Neural cell (in vitro differentiated cells): ENCODE data around the gene FAM78B. TPM values are rescaled to one million over a fixed set of nuclear protein-coding genes. Genes with fewer than 3 reads are reported as not detected.

Source experiments
- H2AFZ ChIP-seq: fragments of 200-600, 300-800 bp; sonication (generic), shearing (Covaris generic); 2 replicates; pipeline ENCODE4 v1.6.0; 2014; ENCODE audit warnings: low read depth, mild to moderate bottlenecking, antibody characterized with exemption, low read length, moderate library complexity
- H3F3A ChIP-seq: fragments of 200-600 bp; shearing (Covaris generic); 2 replicates; pipeline ENCODE4 v1.6.1; 2016; ENCODE audit warnings: mild to moderate bottlenecking, moderate library complexity, mixed read lengths, antibody characterized with exemption, low read length; ENCODE audit not compliant: insufficient read depth, poor library complexity, severe bottlenecking
- H3K27ac ChIP-seq: fragments of 200-600, 300-800 bp; sonication (generic), shearing (Covaris generic); 2 replicates; pipeline ENCODE4 v1.5.1; 2014; ENCODE audit warnings: mild to moderate bottlenecking, low read length, moderate library complexity
- H3K27me3 ChIP-seq: fragments of 300-800, 200-600 bp; sonication (generic), shearing (Covaris generic); 2 replicates; pipeline ENCODE4 v1.6.0; 2014; ENCODE audit warnings: mild to moderate bottlenecking, low read depth, low read length, moderate library complexity; ENCODE audit not compliant: insufficient read depth
- H3K36me3 ChIP-seq: fragments of 300-800, 200-600 bp; sonication (generic), shearing (Covaris generic); 2 replicates; pipeline ENCODE4 v1.5.1; 2014; ENCODE audit warnings: mild to moderate bottlenecking, antibody characterized with exemption, low read length, moderate library complexity; ENCODE audit not compliant: insufficient read depth
- H3K4me2 ChIP-seq: fragments of 300-800, 200-600 bp; sonication (generic), shearing (Covaris generic); 2 replicates; pipeline ENCODE4 v1.6.0; 2014; ENCODE audit warnings: mild to moderate bottlenecking, low read length
- H3K4me3 ChIP-seq: fragments of 300-800, 200-600 bp; sonication (generic), shearing (Covaris generic); 2 replicates; pipeline ENCODE4 v1.5.1; 2014; ENCODE audit warnings: mild to moderate bottlenecking, low read length, moderate library complexity
- H3K79me2 ChIP-seq: fragments of 200-600 bp; shearing (Covaris generic); replicated peaks from 2 replicates; pipeline ENCODE4 v1.6.0; 2014; ENCODE audit warnings: mild to moderate bottlenecking, low read length, moderate library complexity; ENCODE audit not compliant: insufficient read depth
- H3K9ac ChIP-seq: fragments of 300-800, 200-600 bp; sonication (generic), shearing (Covaris generic); 2 replicates; pipeline ENCODE4 v1.6.1; 2016; ENCODE audit warnings: mild to moderate bottlenecking, low read length, mixed read lengths
- H3K9me2 ChIP-seq: fragments of 200-600 bp; shearing (Covaris generic); 2 replicates; pipeline ENCODE4 v1.6.1; 2016; ENCODE audit warnings: mild to moderate bottlenecking, low read length, mixed read lengths; ENCODE audit not compliant: insufficient read depth
- H3K9me3 ChIP-seq: fragments of 200-600, 300-800 bp; sonication (generic), shearing (Covaris generic); 2 replicates; pipeline ENCODE4 v1.6.1; 2016; ENCODE audit warnings: mild to moderate bottlenecking, mixed run types, low read length, moderate library complexity, mixed read lengths
- H4K20me1 ChIP-seq: fragments of 200-600 bp; shearing (Covaris generic); 2 replicates; pipeline ENCODE4 v1.6.1; 2016; ENCODE audit warnings: mild to moderate bottlenecking, mixed run types; ENCODE audit not compliant: insufficient read depth
- EP300 ChIP-seq: fragments of 450-650 bp; conservative IDR thresholded peaks from 2 replicates; pipeline ENCODE4 v1.6.1; 2014; ENCODE audit warnings: antibody characterized with exemption, mild to moderate bottlenecking, moderate library complexity; ENCODE audit not compliant: poor library complexity, severe bottlenecking
- EZH2 ChIP-seq: fragments of 200-600, 300-800 bp; shearing (Covaris generic), sonication (generic); IDR thresholded peaks from 2 replicates; pipeline ENCODE4 v1.6.1; 2014; ENCODE audit warnings: antibody characterized with exemption, low read length, borderline replicate concordance, mild to moderate bottlenecking; ENCODE audit not compliant: insufficient read depth, poor library complexity, severe bottlenecking
- MXI1 ChIP-seq: fragments of 450-650 bp; conservative IDR thresholded peaks from 2 replicates; pipeline ENCODE4 v1.6.1; 2014; ENCODE audit warnings: antibody characterized with exemption, mild to moderate bottlenecking; ENCODE audit not compliant: poor library complexity, severe bottlenecking
- POLR2AphosphoS5 ChIP-seq: IDR thresholded peaks from 2 replicates; pipeline ENCODE4 v1.6.1; 2012
- RAD21 ChIP-seq: fragments of 450-650 bp; conservative IDR thresholded peaks from 2 replicates; pipeline ENCODE4 v1.6.1; 2014; ENCODE audit warnings: antibody characterized with exemption, mild to moderate bottlenecking, moderate library complexity
- SMC3 ChIP-seq: fragments of 450-650 bp; conservative IDR thresholded peaks from 2 replicates; pipeline ENCODE4 v1.6.1; 2014; ENCODE audit warnings: antibody characterized with exemption, mild to moderate bottlenecking, moderate library complexity; ENCODE audit not compliant: poor library complexity
- TAF1 ChIP-seq: IDR thresholded peaks from 2 replicates; pipeline ENCODE4 v1.6.1; 2012; ENCODE audit warnings: low read depth
- polyA plus RNA-seq: library from polyadenylated mRNA; depleted of rRNA; stranded (reverse); fragments of >200 nt; gene quantifications from 2 replicates; pipeline ENCODE4 v1.2.3, GENCODE V29; 2014
- TF ChIP-seq, protein P1 (sequence below): IDR thresholded peaks from 2 replicates; pipeline ENCODE4 v1.6.1; 2012; ENCODE audit warnings: borderline replicate concordance
- TF ChIP-seq, protein P2 (sequence below): fragments of 450-650 bp; IDR thresholded peaks from 2 replicates; pipeline ENCODE4 v1.5.1; 2014; ENCODE audit warnings: antibody characterized with exemption, mild to moderate bottlenecking, moderate library complexity; ENCODE audit not compliant: poor library complexity, severe bottlenecking

The FAM78B gene
- polyA plus RNA-seq, 1 donor from 2014 or later = 2.4 TPM

DNA sequence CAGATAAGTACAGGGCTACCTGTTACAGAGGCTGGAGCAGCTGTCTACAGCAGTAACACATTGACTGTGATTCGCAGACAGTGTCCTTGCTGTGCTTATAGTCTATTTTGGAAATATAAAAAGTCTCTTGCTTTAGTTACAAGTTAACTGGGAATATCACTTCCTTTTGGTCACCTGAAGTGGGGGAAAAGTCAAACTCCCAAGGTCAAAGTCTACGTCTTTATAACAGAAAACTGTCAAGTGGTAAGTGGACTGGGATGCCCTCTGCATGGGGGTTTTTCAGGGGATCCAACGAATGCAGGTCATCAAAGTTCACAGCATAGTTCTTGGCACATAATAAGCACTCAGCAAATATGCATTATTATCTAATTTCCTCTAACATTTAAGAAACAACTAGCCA lies 55.4 kb downstream of the FAM78B start:
- no peak overlapping the region for H3K4me2 ChIP-seq
- H3K27ac ChIP-seq = no peak overlapping the region
- no peak overlapping the region for H3K4me3 ChIP-seq
- no peaks in the 10 kb centered on the region for H3K9me3 ChIP-seq
- H3F3A ChIP-seq = no peaks in the 10 kb centered on the region
- no peaks in the 10 kb centered on the region for H3K79me2 ChIP-seq
- H2AFZ ChIP-seq = no peak overlapping the region
- no peaks in the 10 kb centered on the region for H4K20me1 ChIP-seq
- no peaks in the 10 kb centered on the region for H3K9me2 ChIP-seq
- H3K36me3 ChIP-seq = no peaks in the 10 kb centered on the region
- TF ChIP-seq, protein P1, sequence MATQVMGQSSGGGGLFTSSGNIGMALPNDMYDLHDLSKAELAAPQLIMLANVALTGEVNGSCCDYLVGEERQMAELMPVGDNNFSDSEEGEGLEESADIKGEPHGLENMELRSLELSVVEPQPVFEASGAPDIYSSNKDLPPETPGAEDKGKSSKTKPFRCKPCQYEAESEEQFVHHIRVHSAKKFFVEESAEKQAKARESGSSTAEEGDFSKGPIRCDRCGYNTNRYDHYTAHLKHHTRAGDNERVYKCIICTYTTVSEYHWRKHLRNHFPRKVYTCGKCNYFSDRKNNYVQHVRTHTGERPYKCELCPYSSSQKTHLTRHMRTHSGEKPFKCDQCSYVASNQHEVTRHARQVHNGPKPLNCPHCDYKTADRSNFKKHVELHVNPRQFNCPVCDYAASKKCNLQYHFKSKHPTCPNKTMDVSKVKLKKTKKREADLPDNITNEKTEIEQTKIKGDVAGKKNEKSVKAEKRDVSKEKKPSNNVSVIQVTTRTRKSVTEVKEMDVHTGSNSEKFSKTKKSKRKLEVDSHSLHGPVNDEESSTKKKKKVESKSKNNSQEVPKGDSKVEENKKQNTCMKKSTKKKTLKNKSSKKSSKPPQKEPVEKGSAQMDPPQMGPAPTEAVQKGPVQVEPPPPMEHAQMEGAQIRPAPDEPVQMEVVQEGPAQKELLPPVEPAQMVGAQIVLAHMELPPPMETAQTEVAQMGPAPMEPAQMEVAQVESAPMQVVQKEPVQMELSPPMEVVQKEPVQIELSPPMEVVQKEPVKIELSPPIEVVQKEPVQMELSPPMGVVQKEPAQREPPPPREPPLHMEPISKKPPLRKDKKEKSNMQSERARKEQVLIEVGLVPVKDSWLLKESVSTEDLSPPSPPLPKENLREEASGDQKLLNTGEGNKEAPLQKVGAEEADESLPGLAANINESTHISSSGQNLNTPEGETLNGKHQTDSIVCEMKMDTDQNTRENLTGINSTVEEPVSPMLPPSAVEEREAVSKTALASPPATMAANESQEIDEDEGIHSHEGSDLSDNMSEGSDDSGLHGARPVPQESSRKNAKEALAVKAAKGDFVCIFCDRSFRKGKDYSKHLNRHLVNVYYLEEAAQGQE = no peak
- TF ChIP-seq EZH2 (no peak), SMC3 (no peak)
- H3K27me3 ChIP-seq = no peaks in the 10 kb centered on the region
- H3K9ac ChIP-seq = no peak overlapping the region

DNA sequence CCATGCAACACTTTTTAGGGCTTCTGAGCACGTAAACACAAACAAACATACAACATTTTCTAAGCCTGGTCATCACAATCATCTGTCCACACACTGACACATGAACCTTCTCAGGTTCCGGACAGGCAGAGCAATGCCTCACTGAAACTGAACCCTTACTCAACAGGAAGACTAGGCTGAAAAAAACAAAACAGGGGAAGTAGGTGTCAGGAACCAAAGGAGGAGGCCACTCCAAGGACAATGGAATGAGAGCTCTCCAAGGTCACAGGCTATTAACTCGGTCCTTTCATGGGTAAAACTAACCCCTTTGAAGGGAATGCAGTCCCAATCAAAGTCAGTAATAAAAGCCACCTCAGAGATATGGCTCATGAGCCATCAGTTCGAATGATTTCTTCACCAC lies 76.6 kb downstream of the FAM78B start:
- Histone ChIP-seq H3K27me3 (no peaks in the 10 kb centered on the region), H3K4me2 (no peak overlapping the region), H2AFZ (no peak overlapping the region), H3K9ac (no peak overlapping the region), H3K9me2 (no peaks in the 10 kb centered on the region), H3K9me3 (no peaks in the 10 kb centered on the region), H3K36me3 (no peaks in the 10 kb centered on the region), H3K79me2 (no peaks in the 10 kb centered on the region), H3F3A (no peaks in the 10 kb centered on the region), H4K20me1 (no peaks in the 10 kb centered on the region), H3K27ac (no peak overlapping the region), H3K4me3 (no peak overlapping the region)
- TF ChIP-seq RAD21 (no peak), TAF1 (no peak), EZH2 (no peak), EP300 (no peak), MXI1 (no peak)
- TF ChIP-seq, protein P1 = no peak

DNA sequence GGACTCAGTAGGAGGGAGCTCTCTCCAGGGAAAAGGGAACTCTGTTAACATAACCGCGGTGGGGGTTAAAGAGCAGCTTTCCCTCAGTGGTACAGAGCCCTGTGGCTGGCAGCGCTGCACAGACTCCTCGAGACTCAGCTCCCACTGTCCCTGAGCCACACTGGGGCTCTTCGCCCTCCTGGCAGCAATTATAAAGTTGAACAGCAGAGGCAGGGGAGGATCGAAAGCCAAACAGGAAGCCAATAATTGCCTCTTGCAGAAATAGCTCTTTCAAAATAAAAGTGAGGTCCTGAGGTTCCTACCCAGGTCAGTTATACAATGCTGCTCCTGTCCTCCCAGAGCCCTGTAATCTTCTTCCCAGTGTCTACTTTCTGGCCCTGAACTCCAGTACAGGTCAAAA lies 77.0 kb downstream of the FAM78B start:
- Histone ChIP-seq H3K27me3 (no peaks in the 10 kb centered on the region), H3K4me2 (no peak overlapping the region), H3K27ac (no peak overlapping the region), H3K9me3 (no peaks in the 10 kb centered on the region), H2AFZ (no peak overlapping the region), H3K79me2 (no peaks in the 10 kb centered on the region), H3K9me2 (no peaks in the 10 kb centered on the region), H3K4me3 (no peak overlapping the region), H3F3A (no peaks in the 10 kb centered on the region), H4K20me1 (no peaks in the 10 kb centered on the region), H3K9ac (no peak overlapping the region), H3K36me3 (no peaks in the 10 kb centered on the region)
- TF ChIP-seq EZH2 = no peak
- no peak for TF ChIP-seq MXI1
- TF ChIP-seq, protein P1 = no peak
- TF ChIP-seq POLR2AphosphoS5 = no peak
- TF ChIP-seq TAF1 = no peak
- TF ChIP-seq SMC3 = no peak
- TF ChIP-seq EP300 = no peak
- TF ChIP-seq RAD21 = no peak
- TF ChIP-seq, protein P2, sequence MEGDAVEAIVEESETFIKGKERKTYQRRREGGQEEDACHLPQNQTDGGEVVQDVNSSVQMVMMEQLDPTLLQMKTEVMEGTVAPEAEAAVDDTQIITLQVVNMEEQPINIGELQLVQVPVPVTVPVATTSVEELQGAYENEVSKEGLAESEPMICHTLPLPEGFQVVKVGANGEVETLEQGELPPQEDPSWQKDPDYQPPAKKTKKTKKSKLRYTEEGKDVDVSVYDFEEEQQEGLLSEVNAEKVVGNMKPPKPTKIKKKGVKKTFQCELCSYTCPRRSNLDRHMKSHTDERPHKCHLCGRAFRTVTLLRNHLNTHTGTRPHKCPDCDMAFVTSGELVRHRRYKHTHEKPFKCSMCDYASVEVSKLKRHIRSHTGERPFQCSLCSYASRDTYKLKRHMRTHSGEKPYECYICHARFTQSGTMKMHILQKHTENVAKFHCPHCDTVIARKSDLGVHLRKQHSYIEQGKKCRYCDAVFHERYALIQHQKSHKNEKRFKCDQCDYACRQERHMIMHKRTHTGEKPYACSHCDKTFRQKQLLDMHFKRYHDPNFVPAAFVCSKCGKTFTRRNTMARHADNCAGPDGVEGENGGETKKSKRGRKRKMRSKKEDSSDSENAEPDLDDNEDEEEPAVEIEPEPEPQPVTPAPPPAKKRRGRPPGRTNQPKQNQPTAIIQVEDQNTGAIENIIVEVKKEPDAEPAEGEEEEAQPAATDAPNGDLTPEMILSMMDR = no peak
